Measurements from ENCODE around the gene NOL12. TPM values are rescaled to one million over a fixed set of nuclear protein-coding genes. Genes with fewer than 3 reads are reported as not detected.

NOL12 gene
- total RNA-seq, 1 donor from 2014 or later, result 39.0 TPM

DNA sequence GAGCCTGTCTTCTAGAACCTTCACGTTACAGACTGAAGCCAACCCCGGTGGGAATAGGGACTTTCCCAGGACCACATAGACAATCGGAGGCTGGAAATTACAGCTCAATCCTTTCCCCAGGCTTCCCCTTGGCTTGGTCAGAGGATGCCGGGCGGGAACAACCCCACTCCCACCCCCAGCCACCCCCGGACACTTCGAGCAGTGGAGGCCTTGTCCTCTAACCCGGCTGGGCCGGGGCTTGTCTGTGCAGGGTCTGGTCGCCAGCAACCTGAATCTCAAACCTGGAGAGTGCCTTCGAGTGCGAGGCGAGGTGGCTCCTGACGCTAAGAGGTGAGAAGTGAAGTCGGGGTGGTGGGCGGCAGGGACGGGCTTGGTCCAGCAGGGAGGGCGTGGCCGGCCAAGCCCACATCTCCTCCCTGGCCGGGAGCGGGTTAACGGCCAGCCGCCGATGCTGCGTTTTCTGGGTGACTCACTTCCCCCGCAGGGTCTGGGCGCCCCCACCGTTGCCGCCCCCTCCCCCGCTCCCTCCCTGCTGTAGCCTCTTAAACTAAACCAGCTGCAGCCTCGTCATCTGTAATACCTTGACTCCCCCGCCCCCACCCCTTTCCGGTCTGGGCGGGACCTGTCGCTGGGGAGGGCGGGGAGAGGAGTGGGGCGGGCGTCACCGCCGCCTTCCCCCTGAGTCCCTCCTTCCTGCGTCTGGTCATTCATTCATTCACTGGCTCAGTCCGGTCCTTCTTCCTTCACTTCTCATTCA is 9.2 kb upstream of the NOL12 start:
- TF ChIP-seq, protein P1, sequence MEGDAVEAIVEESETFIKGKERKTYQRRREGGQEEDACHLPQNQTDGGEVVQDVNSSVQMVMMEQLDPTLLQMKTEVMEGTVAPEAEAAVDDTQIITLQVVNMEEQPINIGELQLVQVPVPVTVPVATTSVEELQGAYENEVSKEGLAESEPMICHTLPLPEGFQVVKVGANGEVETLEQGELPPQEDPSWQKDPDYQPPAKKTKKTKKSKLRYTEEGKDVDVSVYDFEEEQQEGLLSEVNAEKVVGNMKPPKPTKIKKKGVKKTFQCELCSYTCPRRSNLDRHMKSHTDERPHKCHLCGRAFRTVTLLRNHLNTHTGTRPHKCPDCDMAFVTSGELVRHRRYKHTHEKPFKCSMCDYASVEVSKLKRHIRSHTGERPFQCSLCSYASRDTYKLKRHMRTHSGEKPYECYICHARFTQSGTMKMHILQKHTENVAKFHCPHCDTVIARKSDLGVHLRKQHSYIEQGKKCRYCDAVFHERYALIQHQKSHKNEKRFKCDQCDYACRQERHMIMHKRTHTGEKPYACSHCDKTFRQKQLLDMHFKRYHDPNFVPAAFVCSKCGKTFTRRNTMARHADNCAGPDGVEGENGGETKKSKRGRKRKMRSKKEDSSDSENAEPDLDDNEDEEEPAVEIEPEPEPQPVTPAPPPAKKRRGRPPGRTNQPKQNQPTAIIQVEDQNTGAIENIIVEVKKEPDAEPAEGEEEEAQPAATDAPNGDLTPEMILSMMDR (IDR thresholded peaks at IDR 0.05), result no peak
- Mint-ChIP-seq H3K4me3 (peak overlapping the region; percentile 84), H3K4me1 (peaks cover 66% of the 10 kb centered on the region), H3K9me3 (no peaks in the 10 kb centered on the region), H3K27ac (peak overlapping the region; percentile 91), H3K36me3 (ENCODE audit: low read depth) (peaks cover 8% of the 10 kb centered on the region), H3K27me3 (no peaks in the 10 kb centered on the region)
- ChIA-PET CTCF (interaction anchor here (1.1 to 5.0 kb wide), 6 partner anchors 9 to 69 kb away, joined by 3 to 46 read pairs (median 7); partner anchors contain the start of genes GGA1, NOL12 and PDXP), POLR2A (interaction anchor here (0.5 to 9.7 kb wide), 19 partner anchors 9 to 921 kb away, joined by 3 to 181 read pairs (median 5); partner anchors contain the start of genes ANKRD54, GGA1, NOL12 and PDXP)
- ATAC-seq (ENCODE audit: low read depth), result peak; percentile 83
- DNase-seq, result peak; percentile 86
- intact Hi-C loops (cut with micrococcal nuclease), result loop anchor here (1.0 to 2.0 kb wide), 5 partner anchors 9 to 168 kb away; partner anchors contain the start of genes ANKRD54, GGA1, NOL12 and PDXP

DNA sequence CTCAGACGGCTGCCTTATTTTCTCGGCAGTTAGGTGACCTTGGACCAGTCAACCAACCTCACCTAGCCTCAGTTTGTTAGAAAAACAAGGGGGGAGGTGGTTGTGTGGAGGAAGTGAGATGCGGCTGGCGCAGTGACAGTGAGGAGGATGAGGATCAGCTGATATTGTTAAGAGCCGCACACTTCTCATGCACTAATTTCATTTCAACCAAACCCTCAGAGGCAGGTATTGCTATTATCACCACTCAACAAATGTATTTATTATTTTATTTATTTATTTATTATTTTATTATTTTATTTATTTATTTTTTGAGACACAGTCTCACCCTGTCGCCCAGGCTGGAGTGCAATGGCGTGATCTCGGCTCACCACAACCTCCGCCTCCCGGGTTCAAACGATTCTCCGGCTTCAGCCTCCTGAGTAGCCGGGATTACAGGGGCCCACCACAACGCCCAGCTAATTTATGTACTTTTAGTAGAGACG is 8.6 kb upstream of the NOL12 start:
- H3K9me3 Mint-ChIP-seq, result no peaks in the 10 kb centered on the region
- intact Hi-C loops (cut with micrococcal nuclease), result loop anchor here (1.0 to 2.0 kb wide), 5 partner anchors 9 to 167 kb away; partner anchors contain the start of genes ANKRD54, GGA1, NOL12 and PDXP
- ATAC-seq (ENCODE audit: low read depth) (peak; percentile 28), DNase-seq (no peak)
- ChIA-PET CTCF (interaction anchor here (1.1 to 5.0 kb wide), 5 partner anchors 16 to 70 kb away, joined by 3 to 46 read pairs (median 9); partner anchors contain the start of genes GGA1 and PDXP), POLR2A (interaction anchor here (0.5 to 9.7 kb wide), 17 partner anchors 8 to 752 kb away, joined by 3 to 181 read pairs (median 5); partner anchors contain the start of genes ANKRD54, GGA1, NOL12 and PDXP)
- peak overlapping the region; percentile 84 for H3K4me3 Mint-ChIP-seq
- H3K27ac Mint-ChIP-seq, result peak overlapping the region; percentile 91
- H3K27me3 Mint-ChIP-seq, result no peaks in the 10 kb centered on the region
- H3K36me3 Mint-ChIP-seq (ENCODE audit: low read depth), result peaks cover 8% of the 10 kb centered on the region
- TF ChIP-seq, protein P1 (IDR thresholded peaks at IDR 0.05), result no peak
- peaks cover 60% of the 10 kb centered on the region for H3K4me1 Mint-ChIP-seq

DNA sequence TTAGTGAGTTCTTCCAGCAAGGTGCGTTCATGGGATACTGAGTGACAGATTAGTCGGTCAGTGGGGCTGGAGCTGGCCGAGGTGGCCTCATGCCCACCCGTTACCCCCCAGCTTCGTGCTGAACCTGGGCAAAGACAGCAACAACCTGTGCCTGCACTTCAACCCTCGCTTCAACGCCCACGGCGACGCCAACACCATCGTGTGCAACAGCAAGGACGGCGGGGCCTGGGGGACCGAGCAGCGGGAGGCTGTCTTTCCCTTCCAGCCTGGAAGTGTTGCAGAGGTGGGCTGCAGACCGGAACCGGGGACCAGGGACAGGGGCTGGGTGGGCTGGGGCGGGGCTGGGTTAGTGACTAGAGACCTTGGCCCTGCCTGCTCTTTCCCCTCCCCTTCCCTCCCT is 7.8 kb upstream of the NOL12 start:
- peaks cover 52% of the 10 kb centered on the region for H3K4me1 Mint-ChIP-seq
- H3K36me3 Mint-ChIP-seq (ENCODE audit: low read depth), result peaks cover 8% of the 10 kb centered on the region
- no peak overlapping the region for H3K4me3 Mint-ChIP-seq
- no peaks in the 10 kb centered on the region for H3K9me3 Mint-ChIP-seq
- ChIA-PET CTCF (interaction anchor here (1.2 to 8.4 kb wide), 5 partner anchors 17 to 70 kb away, joined by 3 to 163 read pairs (median 25); partner anchors contain the start of genes GGA1 and SH3BP1), POLR2A (interaction anchor here (2.1 to 9.7 kb wide), 6 partner anchors 18 to 70 kb away, joined by 9 to 181 read pairs (median 59); partner anchors contain the start of genes GGA1, PDXP and SH3BP1)
- H3K27me3 Mint-ChIP-seq, result no peaks in the 10 kb centered on the region
- ATAC-seq (ENCODE audit: low read depth) (no peak), DNase-seq (no peak)
- H3K27ac Mint-ChIP-seq, result no peak overlapping the region
- intact Hi-C loops (cut with micrococcal nuclease), result no loop called here
- TF ChIP-seq, protein P1 (IDR thresholded peaks at IDR 0.05), result no peak

DNA sequence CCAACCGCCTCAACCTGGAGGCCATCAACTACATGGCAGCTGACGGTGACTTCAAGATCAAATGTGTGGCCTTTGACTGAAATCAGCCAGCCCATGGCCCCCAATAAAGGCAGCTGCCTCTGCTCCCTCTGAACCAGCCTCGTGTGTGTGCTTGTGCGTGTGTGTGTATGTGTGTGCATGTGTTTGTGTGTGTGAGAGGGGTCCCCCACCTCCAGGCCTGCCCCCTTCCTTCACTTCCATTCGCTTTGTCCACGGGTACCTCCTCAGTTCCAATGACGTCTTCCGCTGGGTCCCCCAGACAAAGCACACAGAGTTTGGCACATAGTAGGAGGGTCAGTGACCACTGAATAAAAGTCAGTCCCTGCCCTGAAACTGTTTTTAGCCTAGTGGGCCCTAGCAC is 6.5 kb upstream of the NOL12 start:
- TF ChIP-seq, protein P1 (IDR thresholded peaks at IDR 0.05), result no peak
- Mint-ChIP-seq H3K27ac (no peak overlapping the region), H3K36me3 (ENCODE audit: low read depth) (peaks cover 8% of the 10 kb centered on the region), H3K9me3 (no peaks in the 10 kb centered on the region), H3K4me1 (peaks cover 43% of the 10 kb centered on the region), H3K4me3 (no peak overlapping the region), H3K27me3 (no peaks in the 10 kb centered on the region)
- POLR2A ChIA-PET, result interaction anchor here (0.7 to 6.3 kb wide), 4 partner anchors 21 to 53 kb away, joined by 3 to 45 read pairs (median 20); partner anchors contain the start of gene PDXP
- intact Hi-C loops (cut with micrococcal nuclease), result no loop called here
- ATAC-seq (ENCODE audit: low read depth), result no peak
- no peak for DNase-seq
- CTCF ChIA-PET, result interaction anchor here (2.4 to 8.4 kb wide), 7 partner anchors 16 to 72 kb away, joined by 11 to 163 read pairs (median 30); partner anchors contain the start of genes GGA1, PDXP and SH3BP1

All from activated B cell treated with CpG ODN at 0.5 μM for 24 hours (primary cell).